Measurements from ENCODE around the gene SLC25A48. TPM values are rescaled to one million over a fixed set of nuclear protein-coding genes. Genes with fewer than 3 reads are reported as not detected.

SLC25A48 gene
- total RNA-seq, 2 experiments from 2014 or later = not detected

DNA sequence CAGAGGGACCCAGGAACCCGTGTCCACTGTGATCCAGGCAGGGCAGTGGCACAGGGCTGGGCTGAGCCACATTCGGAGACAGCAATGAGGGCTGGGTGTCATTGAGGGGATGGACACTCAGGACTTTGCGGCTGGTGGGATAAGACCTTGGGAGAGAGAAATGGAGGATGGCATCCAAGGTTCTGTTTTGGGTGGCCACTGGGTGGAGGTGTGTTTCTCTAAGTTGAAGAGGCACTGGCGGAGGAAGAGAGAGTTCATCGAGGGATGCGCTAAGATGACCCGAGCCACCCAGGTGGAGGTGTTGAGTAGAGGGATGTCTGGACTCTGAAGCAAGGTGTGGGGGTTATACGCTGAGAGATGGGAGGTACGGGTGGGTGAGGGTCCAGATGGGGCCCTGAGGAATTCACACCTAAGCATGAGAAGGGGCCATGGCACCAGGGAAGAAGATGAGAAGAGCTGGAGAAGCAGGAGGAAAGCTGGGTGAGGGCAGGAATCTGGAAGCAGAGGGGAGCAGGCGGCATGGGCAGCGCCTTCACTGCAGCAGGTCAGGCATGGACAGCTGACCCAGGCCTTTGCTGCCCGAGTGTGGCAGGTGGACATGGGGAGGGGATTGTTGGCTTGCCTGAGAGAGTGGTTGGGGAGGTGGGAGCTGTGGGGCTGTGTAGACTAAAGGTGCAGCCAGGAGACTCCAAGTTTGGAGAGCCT lies 2.5 kb upstream of the SLC25A48 start:
- no peaks in the 10 kb centered on the region for H3K36me3 ChIP-seq (ENCODE audit: insufficient read depth, low read length)
- H4K20me1 ChIP-seq (ENCODE audit: insufficient read depth, low read length) = no peaks in the 10 kb centered on the region
- TF ChIP-seq EZH2phosphoT487 (IDR thresholded peaks at IDR 0.05; ENCODE audit: borderline replicate concordance, low read depth, low read length) (no peak), CTCF (conservative IDR thresholded peaks at IDR 0.05; ENCODE audit: low read length) (no peak)
- H3K9me2 ChIP-seq (ENCODE audit: insufficient read depth, low read length) = no peaks in the 10 kb centered on the region
- CTCF ChIA-PET (ENCODE audit: unreplicated experiment) = no interaction called here
- DNase-seq (ENCODE audit: low spot score) = no peak
- intact Hi-C loops (cut with micrococcal nuclease; ENCODE audit: unreplicated experiment) = loop anchor here (10.0 kb wide), 1 partner anchor 367 kb away; no protein-coding TSS in a partner anchor
- H3K4me3 ChIP-seq (ENCODE audit: low read depth, low read length, poor library complexity, severe bottlenecking) = no peak overlapping the region
- H2AFZ ChIP-seq (ENCODE audit: low read length) = no peak overlapping the region
- no peaks in the 10 kb centered on the region for H3K4me1 ChIP-seq (ENCODE audit: insufficient read depth, low read length, poor library complexity, severe bottlenecking)
- H3K79me2 ChIP-seq (ENCODE audit: insufficient read depth, low read depth, low read length) = no peaks in the 10 kb centered on the region
- H3K4me2 ChIP-seq (ENCODE audit: low read length) = no peak overlapping the region
- no peaks in the 10 kb centered on the region for H3K9me3 ChIP-seq (ENCODE audit: low read length)
- no peak overlapping the region for H3K27ac ChIP-seq (ENCODE audit: low read depth, low read length, poor library complexity, severe bottlenecking)
- BruUV-seq (replicated peaks) = no TSS peak
- POLR2A ChIA-PET = interaction anchor here (0.5 kb wide), 1 partner anchor 803 kb away, joined by 3 read pairs; no protein-coding TSS in a partner anchor

DNA sequence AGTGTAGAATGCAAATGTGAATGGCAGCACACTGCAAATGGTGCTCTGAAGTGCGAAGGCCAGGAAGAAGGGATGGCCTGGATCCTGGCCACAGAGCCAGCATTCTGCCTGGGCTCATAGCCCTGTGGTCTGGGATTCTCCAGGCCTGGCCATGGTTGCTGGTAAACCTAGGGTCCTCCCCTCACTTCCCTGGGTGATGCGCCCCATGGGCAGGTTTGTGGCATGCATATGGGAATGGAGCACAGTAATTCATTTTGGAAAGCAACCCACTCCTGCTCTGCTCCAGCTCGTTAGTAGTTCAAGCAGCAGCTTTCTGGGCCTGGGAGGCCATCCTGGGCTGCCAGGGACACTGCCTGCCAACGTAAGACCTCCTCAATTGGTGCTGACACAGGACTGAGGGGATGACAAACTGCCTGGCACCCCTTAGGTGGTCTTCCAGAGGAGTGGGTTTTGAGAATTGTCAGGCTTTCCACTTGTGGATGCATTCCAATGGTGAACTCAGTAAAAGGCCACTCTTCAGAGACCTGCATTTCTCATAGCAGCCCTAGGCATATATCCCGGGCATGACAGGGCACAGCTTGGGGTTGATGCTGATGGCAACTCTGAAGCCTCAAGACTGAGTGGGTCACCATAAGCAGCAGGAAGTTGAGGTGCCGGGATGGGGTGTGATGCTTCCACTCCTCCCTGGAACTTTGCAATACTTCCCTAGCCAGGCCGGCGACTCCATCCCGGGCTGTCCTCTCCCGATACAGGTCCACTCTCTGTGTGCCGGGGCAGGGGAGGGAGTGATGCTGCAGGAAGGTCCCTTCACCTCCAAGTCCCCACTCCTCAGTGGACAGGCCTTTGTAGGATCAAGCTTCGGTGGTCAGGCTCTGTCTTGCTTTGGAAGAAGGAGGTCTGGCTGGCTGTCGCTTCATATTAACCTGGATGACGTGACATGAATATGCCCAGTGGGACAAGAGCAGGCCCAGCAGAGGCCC lies 1.2 kb upstream of the SLC25A48 start:
- Histone ChIP-seq H3K79me2 (ENCODE audit: insufficient read depth, low read depth, low read length) (no peaks in the 10 kb centered on the region), H3K4me3 (ENCODE audit: low read depth, low read length, poor library complexity, severe bottlenecking) (no peak overlapping the region), H3K9me3 (ENCODE audit: low read length) (no peaks in the 10 kb centered on the region), H3K4me1 (ENCODE audit: insufficient read depth, low read length, poor library complexity, severe bottlenecking) (no peaks in the 10 kb centered on the region), H3K36me3 (ENCODE audit: insufficient read depth, low read length) (no peaks in the 10 kb centered on the region), H3K27ac (ENCODE audit: low read depth, low read length, poor library complexity, severe bottlenecking) (no peak overlapping the region), H2AFZ (ENCODE audit: low read length) (no peak overlapping the region), H3K9me2 (ENCODE audit: insufficient read depth, low read length) (no peaks in the 10 kb centered on the region), H3K4me2 (ENCODE audit: low read length) (no peak overlapping the region), H4K20me1 (ENCODE audit: insufficient read depth, low read length) (no peaks in the 10 kb centered on the region)
- no TSS peak for BruUV-seq (replicated peaks)
- TF ChIP-seq CTCF (conservative IDR thresholded peaks at IDR 0.05; ENCODE audit: low read length) (no peak), EZH2phosphoT487 (IDR thresholded peaks at IDR 0.05; ENCODE audit: borderline replicate concordance, low read depth, low read length) (no peak)
- no peak for DNase-seq (ENCODE audit: low spot score)
- ChIA-PET CTCF (ENCODE audit: unreplicated experiment) (no interaction called here), POLR2A (no interaction called here)
- intact Hi-C loops (cut with micrococcal nuclease; ENCODE audit: unreplicated experiment) = loop anchor here (10.0 kb wide), 1 partner anchor 368 kb away; no protein-coding TSS in a partner anchor

Data from OCI-LY7 (cell line).